OCI-LY3 (cell line): ENCODE measurements around the gene TNS1.

Experiments
- H2AFZ ChIP-seq: fragments of 200-600, 300-600 bp; shearing (Covaris generic); 2 replicates; pipeline ENCODE4 v1.6.0; 2014; ENCODE audit warnings: antibody characterized with exemption, low read depth, low read length
- H3K27ac ChIP-seq: fragments of 200-600, 300-600 bp; sonication (generic); 2 replicates; pipeline ENCODE4 v1.5.1; 2014; ENCODE audit warnings: mild to moderate bottlenecking, low read length, moderate library complexity, mixed read lengths
- H3K27me3 ChIP-seq: fragments of 200-600, 300-600 bp; sonication (generic); 2 replicates; pipeline ENCODE4 v1.6.1; 2014; ENCODE audit warnings: low read depth, low read length, mixed read lengths
- H3K36me3 ChIP-seq: fragments of 200-600, 300-600 bp; sonication (generic); replicated peaks from 2 replicates; pipeline ENCODE3; 2014; ENCODE audit warnings: low read depth, low read length, mixed read lengths
- H3K4me1 ChIP-seq: fragments of 300-600, 200-600 bp; sonication (generic); 2 replicates; pipeline ENCODE4 v1.6.1; 2014; ENCODE audit warnings: low read length, mixed read lengths
- H3K4me2 ChIP-seq: fragments of 200-600, 300-600 bp; sonication (generic); 2 replicates; pipeline ENCODE4 v1.6.1; 2014; ENCODE audit warnings: low read length, mixed read lengths
- H3K4me3 ChIP-seq: fragments of 300-600, 200-600 bp; sonication (generic); 2 replicates; pipeline ENCODE4 v1.5.1; 2014; ENCODE audit warnings: antibody characterized with exemption, mild to moderate bottlenecking, low read length, moderate library complexity
- H3K79me2 ChIP-seq: fragments of 300-600, 200-600 bp; shearing (Covaris generic); 2 replicates; pipeline ENCODE4 v1.6.1; 2014; ENCODE audit warnings: mild to moderate bottlenecking, low read length, mixed read lengths
- H3K9ac ChIP-seq: fragments of 300-600, 200-600 bp; shearing (Covaris generic); 2 replicates; pipeline ENCODE4 v1.6.0; 2014; ENCODE audit warnings: mild to moderate bottlenecking, low read length, moderate library complexity
- H3K9me3 ChIP-seq: fragments of 200-600, 300-600 bp; shearing (Covaris generic); 2 replicates; pipeline ENCODE4 v1.6.1; 2014; ENCODE audit warnings: low read length, mixed read lengths; ENCODE audit not compliant: insufficient read depth
- H4K20me1 ChIP-seq: fragments of 200-600, 300-600 bp; sonication (generic); 2 replicates; pipeline ENCODE4 v1.6.1; 2016; ENCODE audit warnings: low read length, mixed read lengths; ENCODE audit not compliant: insufficient read depth
- CTCF ChIP-seq: fragments of 200-600, 300-600 bp; sonication (generic); IDR thresholded peaks from 2 replicates; pipeline ENCODE4 v1.5.1; 2014; ENCODE audit warnings: antibody characterized with exemption, low read length, low read depth
- EZH2phosphoT487 ChIP-seq: fragments of 200-600 bp; shearing (Covaris generic); IDR thresholded peaks from 2 replicates; pipeline ENCODE4 v1.6.1; 2018; ENCODE audit warnings: antibody characterized with exemption, mixed run types, low read depth

TNS1 gene

DNA sequence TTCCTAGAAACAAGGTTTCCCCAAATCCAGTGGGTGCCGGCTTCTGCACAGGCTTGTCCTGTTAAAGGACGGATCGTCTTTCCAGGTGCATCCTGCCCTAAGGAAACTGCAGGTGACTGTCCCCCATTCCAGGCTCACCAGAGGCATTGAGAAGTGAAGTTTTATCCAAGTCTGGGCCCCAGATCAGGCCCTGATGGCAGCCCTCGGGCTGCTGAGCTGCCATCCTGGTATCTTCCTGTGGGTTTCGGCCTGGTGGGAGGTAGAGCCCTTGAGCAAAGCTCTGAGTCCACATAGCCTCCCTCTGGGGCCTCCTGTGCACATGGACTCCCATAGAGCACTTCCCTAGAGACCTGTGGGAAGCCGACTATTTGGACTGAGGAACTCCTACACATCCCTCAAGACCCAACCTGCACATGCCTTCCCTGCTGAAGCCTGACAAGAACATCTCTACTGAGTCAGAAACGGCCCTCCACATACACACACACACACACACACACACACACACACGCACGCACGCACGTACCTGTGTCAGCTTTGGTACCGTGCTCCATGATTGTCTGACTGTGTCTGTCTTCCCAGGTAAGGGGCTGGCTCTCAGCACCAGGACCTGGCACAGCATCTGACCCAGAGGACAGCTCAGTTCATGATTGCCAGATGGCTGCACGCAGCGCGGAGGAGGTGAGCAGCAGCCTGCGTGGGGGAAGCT, 16.4 kb downstream of the TNS1 start:
- no peak for TF ChIP-seq CTCF
- Histone ChIP-seq H3K9me3 (no peaks in the 10 kb centered on the region), H3K4me1 (peaks cover 8% of the 10 kb centered on the region), H3K9ac (no peak overlapping the region), H4K20me1 (no peaks in the 10 kb centered on the region), H3K79me2 (no peaks in the 10 kb centered on the region), H3K4me2 (no peak overlapping the region), H3K4me3 (no peak overlapping the region), H3K36me3 (no peaks in the 10 kb centered on the region), H3K27me3 (no peaks in the 10 kb centered on the region), H2AFZ (no peak overlapping the region), H3K27ac (no peak overlapping the region)

DNA sequence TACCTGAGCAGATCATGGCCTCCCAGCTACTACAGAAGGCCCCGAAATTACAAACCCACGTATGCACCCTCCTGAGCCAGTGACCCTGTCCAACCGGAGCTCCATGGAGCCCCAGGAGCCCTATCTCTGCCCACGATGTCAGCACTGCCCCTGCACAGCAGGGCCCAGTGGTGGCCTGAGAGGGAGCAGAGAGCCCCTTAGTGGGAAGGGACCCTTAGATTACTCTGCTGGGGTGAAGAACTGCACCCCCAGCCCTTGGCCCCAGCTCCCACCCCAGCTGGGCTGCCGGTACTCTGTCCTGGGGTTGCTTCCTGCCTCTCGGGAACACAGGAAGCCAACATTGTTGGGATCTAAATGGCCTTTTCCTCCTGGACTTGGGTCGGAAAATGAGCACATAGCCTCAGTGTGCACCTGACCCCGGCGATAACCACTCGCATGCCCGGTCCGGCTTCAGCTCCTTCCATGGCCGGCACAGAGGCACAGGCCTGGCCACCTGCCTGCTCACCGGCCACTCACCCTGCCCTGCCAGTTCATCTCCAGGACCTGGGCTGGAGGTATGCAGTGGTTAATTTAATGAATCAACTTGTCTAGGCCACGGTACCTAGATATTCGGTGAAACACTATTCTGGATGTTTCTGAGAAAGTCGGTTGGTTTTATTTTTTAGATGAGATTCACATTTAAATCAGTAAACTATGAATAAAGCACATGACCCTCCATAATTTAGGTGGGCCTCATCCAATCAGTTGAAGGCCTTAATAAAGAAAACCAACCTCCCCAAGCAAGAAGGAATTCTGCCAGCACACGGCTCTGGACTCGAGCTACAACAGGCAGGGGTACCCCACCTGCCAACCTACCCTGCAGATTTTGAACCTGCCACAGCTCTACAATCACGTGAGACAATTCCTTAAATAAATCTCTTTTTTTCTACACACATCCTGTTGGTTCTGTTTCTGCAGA, 19.2 kb downstream of the TNS1 start:
- no peak overlapping the region for H3K27ac ChIP-seq
- TF ChIP-seq EZH2phosphoT487 (no peak), CTCF (no peak)
- no peak overlapping the region for H3K9ac ChIP-seq

GRCh38 chr2:217981971-217982370, 20.8 kb downstream of the TNS1 start:
- Histone ChIP-seq H4K20me1 (no peaks in the 10 kb centered on the region), H3K4me3 (no peak overlapping the region), H3K27me3 (no peaks in the 10 kb centered on the region), H3K9me3 (no peaks in the 10 kb centered on the region), H3K79me2 (no peaks in the 10 kb centered on the region), H3K4me1 (no peaks in the 10 kb centered on the region), H2AFZ (no peak overlapping the region), H3K4me2 (no peak overlapping the region), H3K27ac (no peak overlapping the region), H3K9ac (no peak overlapping the region), H3K36me3 (no peaks in the 10 kb centered on the region)
- TF ChIP-seq CTCF (no peak), EZH2phosphoT487 (no peak)

More for the DNA sequence above, 19.2 kb downstream of the TNS1 start:
- Histone ChIP-seq H3K36me3 (no peaks in the 10 kb centered on the region), H3K27me3 (no peaks in the 10 kb centered on the region), H4K20me1 (no peaks in the 10 kb centered on the region), H3K4me1 (peaks cover 4% of the 10 kb centered on the region), H3K4me3 (no peak overlapping the region), H3K9me3 (no peaks in the 10 kb centered on the region), H2AFZ (no peak overlapping the region), H3K79me2 (no peaks in the 10 kb centered on the region), H3K4me2 (no peak overlapping the region)

DNA sequence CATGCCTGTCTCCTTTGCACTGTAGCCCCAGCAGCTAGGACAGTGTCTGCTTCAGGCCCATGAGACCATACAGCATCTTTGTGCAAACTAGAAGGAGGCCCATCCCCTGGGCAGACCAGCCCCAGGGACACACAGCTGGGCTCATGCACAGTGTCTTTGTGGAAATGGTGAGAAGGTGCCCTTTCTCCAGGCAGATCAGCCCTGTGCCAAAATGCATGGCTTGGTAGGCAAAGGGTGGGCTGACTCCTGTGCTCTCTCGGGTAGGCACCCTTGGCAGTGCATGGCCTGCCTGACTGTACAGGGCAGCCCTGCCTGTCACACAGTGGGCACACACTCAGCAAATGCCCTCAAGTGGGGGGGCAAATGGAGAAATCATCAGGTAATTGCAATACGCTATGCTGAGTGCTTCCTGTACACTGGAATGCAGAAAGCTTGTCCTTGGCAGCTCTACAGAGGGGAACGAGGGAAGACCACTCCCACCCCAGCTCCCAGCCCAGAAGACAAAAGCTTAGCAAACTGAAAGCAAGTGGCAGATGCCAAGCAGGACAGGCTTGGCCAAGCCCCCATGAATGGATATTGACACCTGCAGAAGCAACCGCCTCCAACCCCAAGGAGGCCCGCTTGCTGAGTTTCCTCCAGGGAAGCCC, 21.6 kb downstream of the TNS1 start:
- Histone ChIP-seq H3K36me3 (no peaks in the 10 kb centered on the region), H3K4me3 (no peak overlapping the region), H4K20me1 (no peaks in the 10 kb centered on the region), H3K9ac (no peak overlapping the region), H3K27me3 (no peaks in the 10 kb centered on the region), H3K79me2 (no peaks in the 10 kb centered on the region), H3K27ac (no peak overlapping the region), H2AFZ (no peak overlapping the region), H3K4me2 (no peak overlapping the region), H3K9me3 (no peaks in the 10 kb centered on the region), H3K4me1 (no peaks in the 10 kb centered on the region)
- no peak for TF ChIP-seq CTCF
- no peak for TF ChIP-seq EZH2phosphoT487
